Stomach (tissue), 4 donors: ENCODE measurements around the gene MMP19.

Source experiments
- CTCF ChIP-seq, 7 experiments: fragments of 450-650 bp in 4 of 7; fragments of 200-600 bp in 3 of 7; sonication (generic) in 3 of 7; IDR thresholded peaks; one replicate each; pipeline ENCODE4 v1.5.1; 2016 to 2019; ENCODE audit warnings: antibody characterized with exemption in 7 of 7, control low read depth in 2 of 7, mild to moderate bottlenecking in 1 of 7
- EP300 ChIP-seq: sonication (generic); formaldehyde crosslinking; IDR thresholded peaks from one replicate; pipeline ENCODE4 v1.6.1; 2017; ENCODE audit warnings: antibody characterized with exemption
- POLR2A ChIP-seq, 4 donors: fragments of 450-650 bp; IDR thresholded peaks; one replicate each; pipeline ENCODE4 v1.6.1; 2016; ENCODE audit warnings: antibody characterized with exemption in 4 of 4, control low read depth in 2 of 4, mild to moderate bottlenecking in 1 of 4, moderate library complexity in 1 of 4
- POLR2AphosphoS5 ChIP-seq, 3 donors: sonication (generic); formaldehyde crosslinking; IDR thresholded peaks; one replicate each; pipeline ENCODE4 v1.6.1; 2016; ENCODE audit warnings: antibody characterized with exemption in 3 of 3

GRCh38 chr12:55840581-55841351 lies 2.0 kb downstream of the MMP19 start:
- TF ChIP-seq CTCF (IDR thresholded peaks at IDR 0.05): no peak
- no peak for TF ChIP-seq POLR2AphosphoS5 (IDR thresholded peaks at IDR 0.05)
- TF ChIP-seq POLR2A (IDR thresholded peaks at IDR 0.05): no peak
- no peak for TF ChIP-seq EP300
